NCI-H226 (cell line): Measurements from ENCODE around the gene MAPK13.
"Not testable (repeated sequence)": the region's sequence is repeated elsewhere in the genome, so short reads cannot be mapped to it uniquely, and the experiment has no call there.

Source experiments
- DNase-seq: peaks from one replicate; pipeline ENCODE4 v3.0.0-alpha.2; 2015

The MAPK13 gene

GRCh38 chr6:36129941-36130666 is at the start of gene MAPK13:
Gene MAPK13 (plus strand): TSS chr6:36130513. CDS start chr6:36130583, 70 bp downstream.
- DNase-seq: no peak

GRCh38 chr6:36082318-36082717 is 48.0 kb upstream of the MAPK13 start:
- no peak for DNase-seq

- DNase-seq: no peak
Observed at GRCh38 chr6:36083446-36083845, 46.9 kb upstream of the MAPK13 start.

- not testable (repeated sequence) for DNase-seq
Observed at GRCh38 chr6:36088204-36088603, 42.1 kb upstream of the MAPK13 start.

GRCh38 chr6:36089048-36089447 is 41.3 kb upstream of the MAPK13 start:
- no peak for DNase-seq

GRCh38 chr6:36094238-36094637 is 36.1 kb upstream of the MAPK13 start:
- no peak for DNase-seq

- peak; percentile 46 for DNase-seq
Observed at GRCh38 chr6:36094753-36095496, 35.4 kb upstream of the MAPK13 start.

- DNase-seq: no peak
Observed at GRCh38 chr6:36095497-36096391, 34.6 kb upstream of the MAPK13 start.

- DNase-seq: no peak
Observed at GRCh38 chr6:36098253-36098919, 31.9 kb upstream of the MAPK13 start.

- no peak for DNase-seq
Observed at GRCh38 chr6:36098920-36099647, 31.2 kb upstream of the MAPK13 start.

- no peak for DNase-seq
Observed at GRCh38 chr6:36099869-36100483, 30.3 kb upstream of the MAPK13 start.

GRCh38 chr6:36101691-36102090 is 28.6 kb upstream of the MAPK13 start:
- DNase-seq: no peak

GRCh38 chr6:36102853-36103252 is 27.5 kb upstream of the MAPK13 start:
- no peak for DNase-seq

- no peak for DNase-seq
Observed at GRCh38 chr6:36104836-36105235, 25.5 kb upstream of the MAPK13 start.

- no peak for DNase-seq
Observed at GRCh38 chr6:36109092-36109491, 21.2 kb upstream of the MAPK13 start.

GRCh38 chr6:36110050-36110449 is 20.3 kb upstream of the MAPK13 start:
- no peak for DNase-seq

- no peak for DNase-seq
Observed at GRCh38 chr6:36110863-36111262, 19.4 kb upstream of the MAPK13 start.

GRCh38 chr6:36111526-36111925 is 18.8 kb upstream of the MAPK13 start:
- no peak for DNase-seq

GRCh38 chr6:36113049-36113448 is 17.3 kb upstream of the MAPK13 start:
- DNase-seq: no peak

- no peak for DNase-seq
Observed at GRCh38 chr6:36113703-36114102, 16.6 kb upstream of the MAPK13 start.

- no peak for DNase-seq
Observed at GRCh38 chr6:36114798-36115408, 15.4 kb upstream of the MAPK13 start.
